Brain pericyte (primary cell): Measurements from ENCODE around the gene HMGCL.
"Not testable (repeated sequence)": the region's sequence is repeated elsewhere in the genome, so short reads cannot be mapped to it uniquely, and the experiment has no call there.

ENCODE experiments used
- DNase-seq: peaks from one replicate; pipeline ENCODE4 v3.0.0-alpha.2; 2012; ENCODE audit warnings: low read depth, low spot score

The HMGCL gene

DNA sequence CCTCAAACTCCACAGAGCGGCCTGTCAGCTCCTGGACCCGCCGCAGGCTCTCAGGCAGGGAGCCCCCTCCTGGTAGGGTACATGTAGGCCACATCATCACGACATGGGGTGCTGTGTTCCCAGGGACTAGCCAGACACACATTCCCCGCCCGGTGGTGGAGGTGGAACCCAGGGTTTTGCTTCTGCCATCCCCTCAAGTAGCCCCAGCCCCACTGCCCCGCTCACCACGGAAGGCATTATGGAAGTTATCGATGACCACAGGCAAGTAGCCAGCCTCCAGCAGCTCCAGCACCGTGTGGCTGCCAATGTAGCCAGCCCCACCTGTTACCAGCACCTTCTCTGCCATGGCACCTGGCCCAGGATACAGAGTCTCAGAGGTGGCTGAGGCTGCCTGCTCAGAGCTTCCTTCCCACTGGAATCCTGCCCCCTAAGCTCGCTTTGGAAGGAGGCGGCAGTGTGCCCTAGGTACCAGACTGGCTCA, 26.5 kb downstream of the HMGCL start:
- no peak for DNase-seq

DNA sequence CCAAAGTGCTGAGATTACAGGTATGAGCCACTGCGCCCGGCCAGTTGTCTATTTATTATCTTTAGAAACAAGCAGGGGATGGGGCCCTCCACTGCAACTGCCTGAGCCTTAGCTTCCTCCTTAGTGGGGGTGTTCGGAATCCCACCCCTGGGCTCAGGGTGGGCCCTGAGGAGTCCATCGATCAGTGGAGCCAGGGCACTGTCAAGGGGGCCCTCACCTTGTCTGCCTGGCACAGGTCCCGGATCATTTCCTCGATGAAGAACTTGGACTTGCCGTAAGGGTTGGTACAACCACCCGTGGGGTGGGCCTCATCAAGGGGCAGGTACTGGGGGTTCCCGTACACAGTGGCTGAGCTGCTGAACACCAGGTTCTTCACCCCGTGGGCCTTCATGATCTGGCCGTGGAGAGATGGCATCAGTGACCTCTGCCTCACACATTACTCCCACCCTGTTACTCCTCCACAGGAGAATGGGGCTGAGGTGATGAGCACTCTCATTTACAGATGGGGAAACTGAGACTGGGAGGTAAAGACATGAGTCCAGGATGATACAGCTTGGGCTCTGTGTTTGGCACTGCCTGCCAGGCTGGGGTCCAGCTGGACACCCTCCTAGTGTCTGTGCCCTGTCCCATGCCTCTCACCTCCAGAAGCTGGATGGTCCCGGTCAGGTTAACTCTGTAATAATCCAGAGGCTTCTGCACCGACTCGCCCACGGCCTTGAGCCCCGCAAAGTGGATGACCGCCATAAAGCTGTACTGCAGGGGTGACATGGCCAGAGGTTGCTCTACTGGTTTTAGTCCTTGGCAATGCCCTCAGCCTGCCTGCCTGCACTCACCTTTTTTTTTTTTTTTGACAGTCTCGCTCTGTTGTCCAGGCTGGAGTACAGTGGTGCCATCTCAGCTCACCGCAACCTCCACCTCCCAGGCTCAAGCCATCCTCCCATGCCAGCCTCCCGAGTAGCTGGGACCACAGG, 27.5 kb downstream of the HMGCL start:
- DNase-seq = no peak

DNA sequence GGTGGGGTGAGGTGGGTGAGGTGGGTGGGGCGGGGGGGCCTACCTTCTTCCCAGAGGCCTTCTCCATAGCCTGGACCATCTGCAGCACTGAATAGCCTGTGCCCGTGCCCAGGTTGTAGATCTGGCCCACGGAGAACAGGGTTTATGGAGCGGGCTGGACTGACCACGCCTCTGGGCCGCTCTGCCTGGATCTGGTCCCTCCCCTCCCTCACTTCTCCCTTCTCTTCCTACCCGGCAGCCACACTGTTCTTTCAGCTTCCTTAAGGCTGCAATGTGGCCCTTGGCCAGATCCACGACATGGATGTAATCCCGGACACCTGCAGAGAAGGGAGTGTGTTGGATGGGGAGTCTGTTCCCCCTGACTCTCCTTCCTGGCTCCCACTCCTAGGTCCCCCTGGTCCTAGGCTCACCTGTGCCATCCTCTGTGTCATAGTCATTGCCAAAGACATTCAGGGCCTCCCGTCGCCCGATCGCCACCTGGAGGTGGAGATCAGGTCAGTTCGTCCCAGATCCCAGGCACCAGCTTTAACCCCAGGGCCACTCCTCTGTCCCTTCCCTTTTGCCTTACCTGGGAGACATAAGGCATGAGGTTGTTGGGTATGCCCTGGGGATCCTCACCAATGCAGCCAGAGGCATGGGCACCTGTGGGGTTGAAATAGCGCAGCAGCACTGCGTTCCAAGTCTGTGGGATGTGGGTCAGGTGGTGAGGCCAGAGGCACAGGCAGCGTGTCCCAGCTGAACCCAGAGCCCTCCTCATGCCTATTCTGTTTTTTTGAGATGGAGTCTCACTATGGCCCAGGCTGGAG, 28.6 kb downstream of the HMGCL start:
- DNase-seq = no peak

DNA sequence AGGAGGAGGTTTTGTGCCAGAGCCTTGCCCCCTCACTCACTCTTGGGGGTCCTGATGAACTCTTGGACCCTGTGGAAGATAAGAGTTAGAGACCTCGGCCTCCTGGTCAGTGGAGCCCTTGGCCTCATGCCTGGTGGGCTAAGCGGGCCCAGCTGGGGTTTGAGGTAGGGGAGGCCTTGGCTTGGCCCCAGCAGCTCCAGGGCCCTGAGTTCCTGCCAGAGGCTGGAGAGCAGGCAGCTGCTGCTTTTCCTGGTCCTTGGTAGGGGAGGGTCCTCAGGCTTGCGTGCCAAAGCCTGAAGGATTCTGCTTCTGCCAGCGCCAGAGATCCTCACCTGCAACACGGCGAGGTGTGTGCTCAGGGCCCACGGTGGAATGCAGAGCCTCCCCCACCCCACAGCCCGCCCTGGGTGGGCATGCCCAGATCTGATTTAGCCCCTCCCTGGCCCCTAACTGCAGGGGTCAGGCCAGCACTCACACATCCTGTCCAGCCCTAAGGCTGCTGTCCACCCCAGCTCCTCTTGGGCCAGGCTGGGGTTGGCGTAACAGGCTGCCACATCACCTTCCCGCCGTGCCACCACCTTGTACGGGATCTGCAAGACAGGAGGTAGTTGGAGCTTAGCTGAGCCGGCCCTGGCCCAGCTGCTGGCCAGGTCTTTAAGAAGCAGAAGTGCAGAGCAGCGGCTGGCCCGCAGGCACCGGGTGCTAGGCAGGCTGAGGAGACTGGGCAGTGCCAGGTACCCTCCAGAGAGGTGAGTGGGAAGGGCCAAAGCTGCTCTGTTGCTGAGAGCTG, 29.4 kb downstream of the HMGCL start:
- no peak for DNase-seq

DNA sequence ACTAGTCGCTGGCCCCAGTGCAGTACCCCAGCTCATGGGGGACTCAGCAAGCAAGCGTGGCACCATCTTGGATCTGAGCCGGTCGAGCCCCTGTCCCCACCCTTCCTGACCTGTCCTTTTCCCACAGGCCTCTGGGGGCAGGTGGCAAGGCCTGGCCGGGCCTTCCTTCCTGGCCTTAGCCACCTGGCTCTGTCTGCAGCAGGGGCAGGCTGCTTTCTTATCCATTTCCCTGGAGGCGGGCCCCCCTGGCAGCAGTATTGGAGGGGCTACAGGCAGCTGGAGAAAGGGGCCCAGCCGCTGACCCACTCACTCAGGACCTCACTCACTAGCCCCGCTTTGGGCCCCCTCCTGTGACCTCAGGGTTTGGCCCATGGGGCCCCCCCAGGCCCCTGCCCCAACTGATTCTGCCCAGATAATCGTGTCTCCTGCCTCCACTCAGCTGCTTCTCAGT, 30.5 kb downstream of the HMGCL start:
- DNase-seq = not testable (repeated sequence)

DNA sequence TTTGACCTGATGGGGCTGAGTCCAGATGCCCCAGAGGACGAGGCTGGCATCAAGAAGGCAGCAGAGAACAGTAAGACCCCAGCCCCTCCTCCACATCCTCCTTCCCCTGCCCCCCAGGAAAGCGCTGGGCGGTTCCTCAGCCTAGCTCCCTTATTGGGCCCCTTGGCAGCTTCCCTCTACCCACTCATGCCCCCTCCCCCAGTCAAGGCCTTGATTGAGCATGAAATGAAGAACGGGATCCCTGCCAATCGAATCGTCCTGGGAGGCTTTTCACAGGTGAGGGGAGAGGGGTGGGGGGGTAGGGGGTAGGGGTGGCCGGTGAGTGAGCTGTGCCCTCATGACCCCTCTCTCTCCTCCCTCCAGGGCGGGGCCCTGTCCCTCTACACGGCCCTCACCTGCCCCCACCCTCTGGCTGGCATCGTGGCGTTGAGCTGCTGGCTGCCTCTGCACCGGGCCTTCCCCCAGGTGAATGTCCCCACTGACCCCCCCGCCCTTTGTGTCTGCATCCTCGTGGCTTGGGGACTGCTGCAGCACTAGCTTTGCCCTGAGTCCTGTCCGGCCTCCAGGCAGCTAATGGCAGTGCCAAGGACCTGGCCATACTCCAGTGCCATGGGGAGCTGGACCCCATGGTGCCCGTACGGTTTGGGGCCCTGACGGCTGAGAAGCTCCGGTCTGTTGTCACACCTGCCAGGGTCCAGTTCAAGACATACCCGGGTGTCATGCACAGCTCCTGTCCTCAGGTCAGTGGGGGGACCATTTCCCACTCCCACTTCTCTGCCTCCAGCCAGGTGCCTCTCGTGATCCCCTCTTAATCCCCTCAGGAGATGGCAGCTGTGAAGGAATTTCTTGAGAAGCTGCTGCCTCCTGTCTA, 31.1 kb downstream of the HMGCL start:
- DNase-seq = no peak

DNA sequence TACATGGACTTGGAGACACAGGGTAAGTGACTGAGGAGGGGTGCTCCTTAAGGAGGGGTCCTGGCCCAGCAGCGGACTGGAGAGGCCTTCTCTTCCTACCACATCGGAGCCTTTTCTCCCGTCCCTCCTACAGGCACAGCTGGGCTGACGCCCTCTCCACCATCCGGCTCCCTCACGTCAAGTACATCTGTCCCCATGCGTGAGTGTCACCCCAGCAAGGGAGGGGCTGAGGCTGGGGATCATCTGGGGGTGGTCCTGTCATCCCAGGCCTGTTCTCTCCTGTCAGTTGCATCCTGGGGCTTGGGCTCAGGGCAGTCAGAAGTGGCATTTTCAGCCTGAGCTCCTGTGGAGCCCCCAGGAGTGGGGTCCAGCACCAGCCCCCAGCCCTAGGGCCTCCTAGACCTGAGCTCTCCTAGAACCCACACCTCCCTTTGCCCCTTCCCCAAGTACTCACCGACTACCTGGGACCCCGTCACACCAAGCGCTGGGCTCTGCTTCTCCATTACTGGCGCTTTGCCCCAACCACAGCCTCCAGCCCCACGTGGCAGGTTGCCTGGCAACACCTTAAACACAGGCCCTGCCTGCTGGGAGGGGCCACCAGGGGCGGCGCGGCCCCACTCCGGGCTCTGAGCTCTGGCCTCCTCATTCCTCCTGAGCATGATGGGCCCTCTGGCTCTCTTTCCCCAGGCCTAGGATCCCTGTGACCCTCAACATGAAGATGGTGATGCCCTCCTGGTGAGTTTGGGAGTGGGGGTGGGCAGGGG, 32.0 kb downstream of the HMGCL start:
- no peak for DNase-seq

DNA sequence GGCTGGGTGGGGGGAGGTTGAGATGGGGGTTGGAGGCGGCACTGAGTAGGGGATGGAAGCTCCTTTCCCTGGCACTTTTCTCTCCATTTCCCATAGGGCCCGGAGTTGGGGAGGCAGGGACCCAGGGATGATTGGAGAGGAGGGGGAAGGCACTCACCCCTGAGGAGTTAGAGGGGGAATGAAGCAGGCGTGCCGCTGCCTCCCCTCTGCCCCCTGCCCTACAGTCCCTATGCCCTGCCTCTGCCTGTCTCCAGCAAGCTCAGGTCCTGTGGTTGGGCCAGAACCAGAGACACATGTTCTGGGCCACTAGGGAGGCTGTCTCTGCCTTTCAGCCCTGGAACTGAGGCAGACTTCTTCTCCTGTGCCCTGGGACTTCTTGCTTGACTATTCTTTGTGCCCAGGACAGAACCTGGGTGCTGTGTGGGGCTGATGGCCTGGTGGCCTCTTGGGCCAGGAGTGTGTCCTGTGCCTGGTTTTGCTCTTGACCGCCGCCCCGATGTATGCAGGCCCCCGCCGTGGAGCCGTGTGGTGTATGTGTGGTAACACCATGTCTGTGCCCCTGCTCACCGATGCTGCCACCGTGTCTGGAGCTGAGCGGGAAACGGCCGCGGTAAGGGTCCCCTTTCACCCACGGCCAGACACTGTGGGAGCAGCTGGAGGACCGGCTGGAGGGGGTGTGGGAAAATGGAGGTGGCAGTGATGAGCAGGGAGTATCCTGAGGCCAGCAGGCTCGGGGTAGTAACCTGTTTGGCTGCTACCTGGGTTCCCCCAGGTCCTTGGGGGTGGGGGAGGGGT, 32.9 kb downstream of the HMGCL start:
- DNase-seq = no peak

DNA sequence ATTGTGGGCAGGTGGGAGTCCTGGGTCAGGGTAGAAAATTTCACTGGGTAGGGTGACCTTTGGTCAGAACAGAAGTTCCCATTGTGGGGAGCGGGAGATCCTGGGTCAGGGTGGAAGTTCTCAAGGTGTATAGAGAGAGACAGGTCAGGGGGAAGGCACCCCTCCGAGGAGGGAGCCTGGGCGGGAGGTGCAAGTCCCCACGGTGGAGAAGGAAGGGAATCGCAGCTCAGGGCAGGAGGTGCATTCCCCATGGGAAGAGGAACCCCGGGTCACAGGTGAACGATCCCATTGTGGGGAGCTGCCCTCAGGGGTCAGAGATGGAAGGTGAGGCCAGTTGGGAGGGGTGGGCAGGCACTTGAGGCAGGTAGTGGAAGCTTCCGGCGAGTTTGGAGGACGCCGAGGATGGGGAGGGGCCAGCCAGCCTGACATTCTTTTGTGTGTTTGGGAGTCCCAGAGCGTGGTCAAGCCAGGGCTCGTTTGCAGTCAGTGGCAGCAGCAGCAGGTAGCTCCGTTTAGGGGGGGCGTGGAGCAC, 33.6 kb downstream of the HMGCL start:
- DNase-seq = no peak

DNA sequence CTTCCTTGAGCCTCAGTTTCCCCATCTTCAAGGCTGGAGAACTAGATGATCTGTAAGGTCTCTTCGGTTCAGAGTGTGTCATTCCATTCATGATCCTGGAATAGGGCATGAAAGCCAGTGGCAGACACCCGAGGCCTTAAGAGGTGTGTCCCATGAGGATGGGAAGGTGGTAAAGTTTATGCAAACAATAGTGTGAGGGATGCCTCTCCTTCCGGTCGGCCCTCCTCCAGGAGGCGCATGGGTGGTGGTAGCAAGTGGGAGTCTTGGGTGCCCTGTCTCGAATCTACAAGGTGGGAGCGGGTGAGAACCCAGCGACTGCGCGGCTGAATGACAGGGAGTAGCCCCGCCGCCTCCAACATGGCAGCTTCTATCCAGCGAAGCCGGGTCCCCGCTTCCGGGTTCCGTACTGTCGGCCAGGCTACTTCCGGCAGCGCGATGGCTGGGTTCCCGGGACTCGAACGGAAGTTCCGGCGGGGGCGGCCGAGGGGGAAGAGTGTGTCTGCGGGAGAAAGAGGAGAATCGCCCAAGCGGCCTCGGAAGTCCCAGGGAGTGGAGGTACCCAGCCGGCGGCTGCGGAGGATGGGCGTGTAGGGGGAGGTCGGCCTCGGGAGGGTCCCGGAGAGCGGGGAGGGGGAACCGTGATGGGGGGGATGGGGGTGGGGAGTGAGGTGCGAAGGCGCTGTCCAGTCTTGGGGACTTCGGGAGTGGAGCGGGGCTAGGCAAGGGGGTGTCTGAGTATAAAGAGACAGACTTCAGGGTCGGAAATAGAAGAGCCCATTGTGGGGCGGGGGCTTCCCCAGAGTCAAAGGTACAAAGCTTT, 34.3 kb downstream of the HMGCL start, which contains the start of gene LYPLA2:
Gene LYPLA2, plus strand, starts transcription at position 450 of the 820 bp plus-strand sequence. CDS start 1,538 bp downstream, outside the sequence.
- DNase-seq = peak; percentile 56

DNA sequence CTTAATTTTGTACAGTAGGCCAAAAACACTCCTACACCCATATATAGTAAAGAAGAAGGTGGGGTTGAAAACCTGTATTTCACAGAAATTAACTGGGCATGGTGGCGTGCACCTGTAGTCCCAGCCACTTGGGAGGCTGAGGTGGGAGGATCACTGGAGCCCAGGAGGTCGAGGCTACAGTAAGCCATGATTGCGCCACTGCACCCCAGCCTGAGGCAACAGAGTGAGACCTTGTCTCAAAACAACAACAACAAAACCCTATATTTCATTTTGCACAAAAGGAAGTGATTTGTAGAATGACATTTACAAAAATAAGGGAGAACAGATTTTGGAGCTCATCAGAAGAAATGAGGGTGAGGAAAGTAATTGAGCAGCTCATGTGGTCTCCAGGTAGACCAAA, 36.5 kb downstream of the HMGCL start:
- no peak for DNase-seq

DNA sequence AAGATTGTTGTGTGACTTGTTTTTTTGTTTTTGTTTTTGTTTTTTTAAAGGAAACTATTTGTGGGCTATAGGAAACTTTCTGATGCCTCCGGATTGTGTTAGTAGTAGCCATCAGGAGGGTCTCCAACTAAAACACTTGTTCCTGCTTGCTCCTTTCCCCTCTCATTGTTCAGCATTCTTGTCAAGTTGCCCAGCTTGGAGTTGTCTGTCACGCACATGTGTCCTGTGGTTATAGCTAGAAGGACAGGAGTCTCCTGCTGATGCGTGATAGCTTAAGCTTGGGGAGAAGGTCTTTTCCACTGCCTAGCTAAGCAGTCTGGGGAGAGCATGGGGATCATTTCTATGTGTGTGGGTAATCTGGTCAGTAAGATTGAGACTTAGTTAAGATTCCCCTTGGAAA, 37.5 kb downstream of the HMGCL start:
- DNase-seq = no peak

DNA sequence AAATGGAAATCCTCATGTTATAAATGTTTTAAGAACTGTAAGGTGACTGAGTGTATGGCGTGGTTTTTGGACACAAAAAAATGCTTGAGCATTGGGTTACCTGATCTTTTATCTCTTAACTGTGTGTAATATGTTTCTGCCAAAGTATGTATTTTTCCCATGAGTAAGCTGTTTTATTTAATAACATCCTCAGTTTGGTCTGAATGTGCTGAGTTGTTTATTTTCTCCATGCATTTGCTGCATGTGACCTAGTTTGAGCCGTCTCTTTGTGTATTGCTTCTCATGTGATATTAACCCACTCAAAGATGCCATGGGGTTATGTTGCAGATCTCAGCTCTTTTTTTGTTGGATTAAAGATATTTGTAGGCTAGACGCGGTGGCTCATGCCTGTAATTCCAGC, 40.4 kb downstream of the HMGCL start:
- DNase-seq = no peak

DNA sequence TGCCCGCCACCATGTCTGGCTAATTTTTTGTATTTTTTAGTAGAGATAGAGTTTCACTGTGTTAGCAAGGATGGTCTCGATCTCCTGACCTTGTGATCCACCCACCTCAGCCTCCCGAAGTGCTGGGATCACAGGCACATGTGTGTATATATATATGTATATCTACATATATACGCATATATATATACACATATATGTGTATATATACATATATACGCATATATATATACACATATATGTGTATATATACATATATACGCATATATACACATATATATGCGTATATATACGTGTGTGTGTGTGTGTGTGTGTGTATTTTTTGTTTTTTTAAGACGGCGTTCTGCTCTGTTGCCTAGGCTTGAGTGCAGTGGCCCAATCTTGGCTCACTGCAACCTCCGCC, 42.1 kb downstream of the HMGCL start:
- not testable (repeated sequence) for DNase-seq

DNA sequence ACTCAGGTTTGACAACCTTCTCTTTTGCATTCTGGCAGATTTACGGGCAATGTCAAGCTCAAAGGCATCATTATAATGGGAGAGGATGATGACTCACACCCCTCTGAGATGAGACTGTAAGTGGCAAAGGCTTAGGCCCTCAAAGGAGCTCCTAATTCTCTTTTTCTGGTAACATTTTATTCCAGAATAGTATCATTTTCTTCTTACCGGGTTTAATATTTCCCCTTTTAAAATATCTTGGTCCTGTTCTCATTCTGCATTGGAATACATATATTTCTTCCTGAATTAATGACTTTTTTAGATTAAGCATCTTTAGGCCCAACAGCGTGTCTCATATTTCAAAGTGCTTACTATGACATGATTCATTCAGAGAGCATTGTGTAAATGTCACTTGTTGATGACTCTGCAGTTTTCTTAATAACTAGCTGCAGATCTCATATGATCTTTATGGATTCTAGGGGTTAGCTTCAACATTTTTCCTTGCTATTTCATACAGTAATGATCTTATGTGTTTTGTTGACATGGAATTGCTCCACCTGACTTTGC, 45.3 kb downstream of the HMGCL start:
- DNase-seq = no peak

DNA sequence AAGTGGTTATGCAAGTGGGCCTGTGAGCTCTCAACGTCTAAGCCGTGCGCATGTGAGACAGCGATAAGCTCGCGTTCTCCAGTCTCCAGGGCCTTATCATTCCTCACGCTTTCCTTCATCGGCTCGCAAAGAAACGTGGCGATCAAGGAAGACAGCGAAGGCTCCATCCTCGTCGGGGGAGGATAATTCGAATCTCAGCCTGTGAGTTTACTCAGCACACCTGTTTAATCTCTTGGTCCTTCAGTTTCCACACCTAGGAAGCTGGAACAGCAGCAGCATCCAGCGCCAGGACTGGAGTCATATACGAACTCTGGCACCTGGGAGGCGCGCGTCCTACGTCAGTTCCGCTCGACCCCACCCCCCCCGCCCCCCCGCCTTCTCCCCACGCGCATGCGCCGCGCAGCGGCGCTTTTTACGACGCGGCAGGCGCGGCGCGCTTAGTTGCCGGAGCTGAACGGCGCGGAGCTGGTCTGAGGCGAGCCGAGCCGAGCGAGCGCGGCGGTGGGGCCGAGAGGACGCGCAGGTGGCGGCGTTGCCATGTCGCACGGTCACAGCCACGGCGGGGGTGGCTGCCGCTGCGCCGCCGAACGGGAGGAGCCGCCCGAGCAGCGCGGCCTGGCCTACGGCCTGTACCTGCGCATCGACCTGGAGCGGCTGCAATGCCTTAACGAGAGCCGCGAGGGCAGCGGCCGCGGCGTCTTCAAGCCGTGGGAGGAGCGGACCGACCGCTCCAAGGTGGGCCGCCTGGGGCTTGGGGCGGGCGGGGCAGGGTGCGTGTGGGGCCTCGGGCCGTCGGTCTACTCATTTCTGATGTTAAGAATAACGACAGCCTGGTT, 47.0 kb downstream of the HMGCL start, which contains the start of gene PITHD1:
Gene PITHD1, plus strand, starts transcription at position 440 of the 836 bp plus-strand sequence. Its CDS starts 98 bp downstream, at position 538.
- no peak for DNase-seq
